Gastrocnemius medialis (tissue), 4 donors: Measurements from ENCODE around the gene ZNF587.

Experiments
- POLR2A ChIP-seq, 2 donors: fragments of 450-650 bp; IDR thresholded peaks; one replicate each; pipeline ENCODE4 v1.6.1; 2017; ENCODE audit warnings: antibody characterized with exemption in 2 of 2, mild to moderate bottlenecking in 2 of 2, moderate library complexity in 2 of 2
- TF ChIP-seq, protein P1 (sequence below), 5 experiments: fragments of 450-650 bp in 3 of 5; fragments of 200-600 bp in 2 of 5; sonication (generic) in 2 of 5; IDR thresholded peaks in 4 of 5; conservative IDR thresholded peaks in 1 of 5; 1 replicate in 4 of 5; 2 replicates in 1 of 5; pipeline ENCODE4 v1.5.1; 2016 to 2019; ENCODE audit warnings: antibody characterized with exemption in 5 of 5, mild to moderate bottlenecking in 3 of 5, moderate library complexity in 3 of 5

DNA sequence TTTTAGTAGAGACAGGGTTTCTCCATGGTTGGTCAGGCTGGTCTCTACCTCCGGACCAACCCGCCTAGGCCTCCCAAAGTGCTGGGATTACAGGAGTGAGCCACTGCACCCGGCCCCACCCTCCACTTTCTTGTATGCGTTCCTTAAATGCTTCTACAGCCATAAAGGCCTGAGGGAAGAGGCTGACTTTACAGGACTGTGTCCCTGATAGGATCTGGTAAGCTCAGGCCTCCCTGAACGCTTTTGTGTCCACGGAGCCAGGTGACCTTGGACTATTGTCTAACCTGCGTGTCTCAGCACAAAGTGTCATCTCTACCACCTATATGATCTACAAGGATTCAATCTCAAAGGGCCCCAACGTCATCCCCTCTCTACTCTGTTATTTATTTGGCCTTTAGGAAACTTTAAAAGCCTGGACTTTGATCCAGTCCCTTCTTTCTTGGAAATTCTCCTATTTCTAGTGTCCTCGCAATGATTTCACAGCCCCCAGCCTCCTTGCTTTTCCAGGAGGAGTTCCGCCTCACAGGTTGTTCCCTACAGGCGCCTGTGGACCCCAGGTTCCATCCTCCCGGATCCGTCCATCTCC lies 35.6 kb upstream of the ZNF587 start:
- TF ChIP-seq, protein P1, sequence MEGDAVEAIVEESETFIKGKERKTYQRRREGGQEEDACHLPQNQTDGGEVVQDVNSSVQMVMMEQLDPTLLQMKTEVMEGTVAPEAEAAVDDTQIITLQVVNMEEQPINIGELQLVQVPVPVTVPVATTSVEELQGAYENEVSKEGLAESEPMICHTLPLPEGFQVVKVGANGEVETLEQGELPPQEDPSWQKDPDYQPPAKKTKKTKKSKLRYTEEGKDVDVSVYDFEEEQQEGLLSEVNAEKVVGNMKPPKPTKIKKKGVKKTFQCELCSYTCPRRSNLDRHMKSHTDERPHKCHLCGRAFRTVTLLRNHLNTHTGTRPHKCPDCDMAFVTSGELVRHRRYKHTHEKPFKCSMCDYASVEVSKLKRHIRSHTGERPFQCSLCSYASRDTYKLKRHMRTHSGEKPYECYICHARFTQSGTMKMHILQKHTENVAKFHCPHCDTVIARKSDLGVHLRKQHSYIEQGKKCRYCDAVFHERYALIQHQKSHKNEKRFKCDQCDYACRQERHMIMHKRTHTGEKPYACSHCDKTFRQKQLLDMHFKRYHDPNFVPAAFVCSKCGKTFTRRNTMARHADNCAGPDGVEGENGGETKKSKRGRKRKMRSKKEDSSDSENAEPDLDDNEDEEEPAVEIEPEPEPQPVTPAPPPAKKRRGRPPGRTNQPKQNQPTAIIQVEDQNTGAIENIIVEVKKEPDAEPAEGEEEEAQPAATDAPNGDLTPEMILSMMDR (IDR thresholded peaks at IDR 0.05 in 4 of 5, conservative IDR thresholded peaks at IDR 0.05 in 1 of 5): no peak
- TF ChIP-seq POLR2A (IDR thresholded peaks at IDR 0.05): no peak
